GM19463 (cell line): Measurements from ENCODE around the gene FBXW12.

ENCODE experiments used
- ATAC-seq: cut with Tn5 transposase; IDR thresholded peaks from one replicate; pipeline ENCODE4 v1.9.1; 2021; ENCODE audit warnings: mild to moderate bottlenecking, moderate library complexity; ENCODE audit not compliant: unreplicated experiment

The FBXW12 gene

GRCh38 chr3:48419149-48419548 is 47.1 kb downstream of the FBXW12 start:
- no peak for ATAC-seq

GRCh38 chr3:48419597-48419996 is 47.6 kb downstream of the FBXW12 start:
- no peak for ATAC-seq

GRCh38 chr3:48420561-48420960 is 48.5 kb downstream of the FBXW12 start:
- ATAC-seq = no peak

- no peak for ATAC-seq
Measured at GRCh38 chr3:48422272-48422671, 50.3 kb downstream of the FBXW12 start.

GRCh38 chr3:48422681-48423080 is 50.7 kb downstream of the FBXW12 start:
- no peak for ATAC-seq

- ATAC-seq = no peak
Measured at GRCh38 chr3:48423241-48423882, 51.3 kb downstream of the FBXW12 start.

- no peak for ATAC-seq
Measured at GRCh38 chr3:48423883-48424695, 52.1 kb downstream of the FBXW12 start.

- no peak for ATAC-seq
Measured at GRCh38 chr3:48425281-48425812, 53.3 kb downstream of the FBXW12 start.

GRCh38 chr3:48426401-48426909 is 54.4 kb downstream of the FBXW12 start:
- no peak for ATAC-seq

- no peak for ATAC-seq
Measured at GRCh38 chr3:48426944-48427629, 55.1 kb downstream of the FBXW12 start.

- no peak for ATAC-seq
Measured at GRCh38 chr3:48427630-48427962, 55.6 kb downstream of the FBXW12 start.

GRCh38 chr3:48428088-48428571 is 56.1 kb downstream of the FBXW12 start:
- no peak for ATAC-seq

GRCh38 chr3:48428572-48429316 is 56.7 kb downstream of the FBXW12 start:
- peak; percentile 31 for ATAC-seq

GRCh38 chr3:48429317-48429959 is 57.4 kb downstream of the FBXW12 start:
- ATAC-seq = peak; percentile 36

GRCh38 chr3:48429960-48430707 is 58.1 kb downstream of the FBXW12 start, which contains the start of gene PLXNB1:
PLXNB1 (minus strand) TSS chr3:48430086; CDS start chr3:48424611, 5,475 bp downstream.
- ATAC-seq = no peak

- ATAC-seq = no peak
Measured at GRCh38 chr3:48430708-48431101, 58.7 kb downstream of the FBXW12 start.

GRCh38 chr3:48431224-48432029 is 59.4 kb downstream of the FBXW12 start:
- no peak for ATAC-seq
